Measurements from ENCODE around the gene FLT3LG.
"Not testable (repeated sequence)": the region's sequence is repeated elsewhere in the genome, so short reads cannot be mapped to it uniquely, and the experiment has no call there.

GRCh38 chr19:49444100-49444700, 29.8 kb upstream of the FLT3LG start:
- not testable (repeated sequence) for TF ChIP-seq CTCF (conservative IDR thresholded peaks at IDR 0.05; ENCODE audit: low read length); EZH2phosphoT487 (IDR thresholded peaks at IDR 0.05; ENCODE audit: borderline replicate concordance, low read depth, low read length)

Data from OCI-LY7 (cell line).